Measurements from ENCODE around the gene ZFHX2.

GRCh38 chr14:23600806-23601205 lies 49.2 kb upstream of the ZFHX2 start:
- TF ChIP-seq EZH2 (optimal IDR thresholded peaks at IDR 0.05; ENCODE audit: low read depth, low read length) (no peak), CTCF (IDR thresholded peaks at IDR 0.05; ENCODE audit: low read length) (no peak), EZH2phosphoT487 (IDR thresholded peaks at IDR 0.05; ENCODE audit: low read length) (no peak)

Data from MM.1S (cell line).